Stimulated activated CD4-positive, alpha-beta T cell treated with anti-CD3 and anti-CD28 coated beads, Interleukin-1b, Interleukin-23, amount 100 ng/mL, for 24 hours (primary cell): ENCODE data around the gene TRAPPC5.
"Not testable (repeated sequence)": the region's sequence is repeated elsewhere in the genome, so short reads cannot be mapped to it uniquely, and the experiment has no call there.

Experiments used
- DNase-seq, 4 experiments: peaks; one replicate each; pipeline ENCODE4 v3.0.0-alpha.2; 2020; ENCODE audit warnings: low read depth in 4 of 4, low spot score in 1 of 4

TRAPPC5 gene

DNA sequence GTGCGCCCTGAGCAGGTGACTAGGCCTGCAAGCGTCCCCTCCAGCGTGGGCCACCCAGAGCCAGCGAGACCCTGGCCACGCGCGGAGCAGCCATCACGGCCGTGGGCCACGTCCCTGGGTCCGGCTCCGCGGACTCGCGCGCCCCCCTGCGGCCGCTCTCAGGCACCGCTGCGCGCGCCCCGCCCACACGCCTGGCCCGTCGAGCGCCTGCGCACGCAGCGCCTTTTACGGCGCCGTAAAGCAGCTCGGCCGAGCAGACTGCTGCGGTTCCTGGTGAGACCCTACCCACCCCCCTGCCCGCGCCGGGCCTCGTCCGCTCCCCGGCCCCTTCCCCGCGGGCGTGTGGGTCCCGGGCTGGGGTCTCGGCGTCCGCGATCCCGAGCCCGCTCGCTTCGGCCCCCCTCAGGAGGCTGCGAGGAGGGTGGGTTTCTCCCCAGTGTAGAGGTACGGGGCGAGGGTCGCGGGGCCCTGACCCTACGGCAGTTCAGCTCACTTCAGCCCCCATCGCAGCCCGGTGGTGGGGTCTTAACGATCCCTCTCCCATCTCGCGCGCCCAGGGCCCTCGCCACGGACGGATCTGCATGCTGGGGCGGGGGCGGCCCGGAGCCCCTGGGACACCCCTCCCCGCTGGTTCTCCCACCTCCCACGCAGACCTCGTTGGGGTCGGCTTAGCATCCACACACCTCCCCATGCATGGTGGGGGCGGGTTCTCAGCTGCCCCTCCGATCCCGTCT, at the start of gene TRAPPC5:
TSS of gene TRAPPC5 (plus strand) at position 228 of the 734 bp plus-strand sequence. CDS start 1,421 bp downstream, outside the sequence.
- peak; percentile 65 to 78 (median 73) for DNase-seq

GRCh38 chr19:7631577-7631976, 49.1 kb upstream of the TRAPPC5 start:
- DNase-seq: no peak

GRCh38 chr19:7632340-7633203, 48.1 kb upstream of the TRAPPC5 start:
- no peak for DNase-seq

DNA sequence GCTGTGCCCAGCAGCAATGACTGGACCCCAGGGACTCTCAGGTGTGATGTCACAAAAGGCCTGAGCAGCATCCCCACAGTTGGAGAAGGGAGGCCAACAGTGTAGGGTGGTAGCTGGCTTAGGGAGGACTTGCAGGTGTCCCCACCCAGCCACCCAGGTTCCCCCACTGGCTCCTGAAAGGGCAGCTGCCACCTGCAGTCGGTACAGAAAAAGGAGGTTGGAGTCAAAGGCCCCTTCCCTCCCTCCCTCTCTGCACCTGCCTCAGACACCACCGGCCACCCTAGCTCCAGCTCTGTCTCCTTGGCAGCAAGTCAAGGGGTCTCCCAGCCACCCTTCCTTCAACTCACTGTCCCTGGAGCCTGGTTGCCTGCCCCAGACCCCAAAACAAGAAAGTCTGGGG, 46.9 kb upstream of the TRAPPC5 start, which contains the start of gene PCP2:
TSS of gene PCP2 (minus strand) at position 22 of the 400 bp plus-strand sequence. CDS start 262 bp downstream, outside the sequence.
- DNase-seq: no peak

DNA sequence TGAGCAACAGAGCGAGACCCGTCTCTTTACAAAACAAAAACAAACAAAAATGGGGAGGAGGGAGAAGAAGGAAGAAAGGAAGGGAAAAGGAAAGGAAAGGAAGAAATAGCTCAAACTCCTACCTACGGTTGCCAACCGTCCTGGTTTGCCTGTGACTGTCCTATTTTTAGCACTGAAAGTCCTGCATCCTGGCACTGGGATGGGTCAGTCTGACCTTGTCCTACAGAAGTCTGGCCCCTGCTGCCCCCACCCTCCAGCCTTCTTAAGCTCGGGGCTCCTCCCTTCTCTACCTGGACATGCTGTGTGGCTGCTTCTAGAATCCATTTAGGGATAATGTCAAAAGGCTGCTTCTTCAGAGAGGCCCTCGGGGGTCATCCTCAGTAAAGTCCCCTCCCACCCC, 45.0 kb upstream of the TRAPPC5 start:
- DNase-seq: no peak

GRCh38 chr19:7636317-7636690, 44.3 kb upstream of the TRAPPC5 start:
- DNase-seq: no peak

DNA sequence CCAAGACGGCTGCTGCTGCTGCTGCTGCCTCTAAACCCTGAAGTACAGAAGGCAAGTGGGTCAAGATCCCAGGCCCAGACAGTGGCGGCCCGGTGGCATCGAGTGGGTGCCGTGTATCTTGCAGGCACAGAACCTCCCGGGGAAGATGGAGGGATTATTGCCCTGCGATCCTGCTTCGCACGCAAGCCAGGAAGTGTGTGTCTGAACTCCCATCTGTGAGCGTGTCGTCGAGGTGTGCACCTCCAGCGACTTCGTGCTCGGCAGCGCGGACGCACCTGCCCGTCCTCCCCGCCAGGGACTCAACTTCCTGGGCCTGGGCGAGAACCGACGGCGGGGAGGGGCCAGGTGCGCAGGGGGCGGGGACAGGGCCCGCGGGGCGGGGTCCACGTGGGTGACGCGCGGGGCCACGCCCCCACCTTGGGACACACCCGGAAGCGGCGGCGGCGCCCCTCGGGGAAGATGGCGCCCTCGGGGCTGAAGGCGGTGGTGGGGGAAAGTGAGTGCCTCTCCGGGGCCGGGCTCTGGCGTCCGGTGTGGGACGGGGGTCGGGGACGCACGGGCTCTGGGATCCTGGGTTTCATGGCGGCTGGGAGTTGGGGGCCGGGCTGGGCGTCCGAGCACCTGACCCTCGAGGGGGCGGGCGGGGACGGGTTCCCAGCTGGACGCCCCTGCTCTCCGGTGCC, 43.8 kb upstream of the TRAPPC5 start, which contains the start of gene STXBP2:
TSS of gene STXBP2 (plus strand) at position 420 of the 683 bp plus-strand sequence. CDS start at position 460, 40 bp downstream.
- peak; percentile 77 to 94 (median 85) for DNase-seq

- no peak for DNase-seq
Measured at GRCh38 chr19:7637374-7638256, 43.0 kb upstream of the TRAPPC5 start.

DNA sequence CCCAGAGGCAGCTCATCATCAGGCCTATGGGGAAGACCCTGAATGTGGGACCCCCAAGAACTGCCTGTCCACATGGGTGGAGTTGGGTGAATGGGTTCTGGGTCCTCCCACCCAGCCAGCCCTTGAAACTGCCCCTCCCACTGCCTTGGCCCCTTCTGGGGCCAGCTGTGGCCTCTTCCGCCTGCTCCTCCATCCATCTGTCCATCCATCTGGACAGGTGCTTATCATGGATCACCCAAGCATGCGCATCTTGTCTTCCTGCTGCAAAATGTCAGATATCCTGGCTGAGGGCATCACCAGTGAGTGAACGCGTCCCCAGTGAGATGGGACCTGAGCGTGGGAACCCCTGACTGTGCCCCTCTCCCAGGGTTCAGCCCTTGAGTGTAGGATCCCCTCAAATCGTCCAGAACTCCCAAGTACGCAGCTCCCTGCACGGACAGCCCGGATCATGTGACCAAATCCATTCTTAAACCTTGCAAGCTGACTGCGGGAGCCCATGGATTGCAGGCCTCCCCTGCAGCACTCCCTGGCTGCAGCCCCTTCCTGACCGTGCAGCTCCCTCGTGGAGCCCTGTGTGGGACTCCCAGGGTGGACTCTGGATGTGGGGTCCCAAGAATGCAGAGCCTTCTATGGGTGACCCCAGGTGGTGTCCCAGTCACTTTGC, 41.7 kb upstream of the TRAPPC5 start:
- DNase-seq: no peak

DNA sequence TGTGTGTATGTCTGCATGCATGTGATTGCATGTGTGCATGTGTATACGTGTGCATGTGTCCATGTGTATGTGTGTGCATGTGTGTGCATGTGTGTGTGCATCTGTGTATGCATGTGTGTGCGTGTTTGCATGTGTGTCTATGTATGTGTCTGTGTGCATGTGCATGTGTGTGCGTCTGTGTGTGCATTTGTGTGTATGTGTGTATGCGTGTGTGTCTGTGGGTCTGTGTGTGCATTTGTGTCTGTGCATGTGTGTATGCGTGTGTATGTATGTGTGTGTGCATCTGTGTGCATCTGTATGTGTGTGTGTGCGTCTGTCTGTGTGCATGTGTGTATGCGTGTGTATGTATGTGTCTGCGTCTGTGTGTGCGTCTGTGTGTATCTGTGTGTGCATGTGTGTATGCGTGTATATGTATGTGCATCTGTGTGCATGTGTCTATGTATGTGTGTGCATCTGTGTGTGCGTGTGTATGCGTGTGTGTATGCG, 40.7 kb upstream of the TRAPPC5 start:
- DNase-seq: no peak

DNA sequence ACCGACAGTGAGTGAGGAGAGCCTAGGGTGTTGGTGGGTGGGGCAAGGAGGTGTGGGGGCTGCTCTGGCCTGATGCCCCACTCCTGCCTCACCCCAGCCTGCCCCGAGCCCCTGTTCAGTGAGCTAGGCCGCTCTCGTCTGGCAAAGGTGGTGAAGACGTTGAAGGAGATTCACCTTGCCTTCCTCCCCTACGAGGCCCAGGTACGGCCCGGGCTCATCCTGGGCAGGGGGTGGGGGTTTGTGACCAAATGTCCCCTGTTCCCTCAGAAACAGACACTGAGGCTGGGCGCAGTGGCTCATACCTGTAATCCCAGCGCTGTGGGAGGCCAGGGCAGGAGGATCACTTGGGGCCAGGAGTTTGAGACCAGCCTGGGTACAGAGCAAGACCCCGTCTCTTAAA, 39.8 kb upstream of the TRAPPC5 start:
- DNase-seq: no peak

DNA sequence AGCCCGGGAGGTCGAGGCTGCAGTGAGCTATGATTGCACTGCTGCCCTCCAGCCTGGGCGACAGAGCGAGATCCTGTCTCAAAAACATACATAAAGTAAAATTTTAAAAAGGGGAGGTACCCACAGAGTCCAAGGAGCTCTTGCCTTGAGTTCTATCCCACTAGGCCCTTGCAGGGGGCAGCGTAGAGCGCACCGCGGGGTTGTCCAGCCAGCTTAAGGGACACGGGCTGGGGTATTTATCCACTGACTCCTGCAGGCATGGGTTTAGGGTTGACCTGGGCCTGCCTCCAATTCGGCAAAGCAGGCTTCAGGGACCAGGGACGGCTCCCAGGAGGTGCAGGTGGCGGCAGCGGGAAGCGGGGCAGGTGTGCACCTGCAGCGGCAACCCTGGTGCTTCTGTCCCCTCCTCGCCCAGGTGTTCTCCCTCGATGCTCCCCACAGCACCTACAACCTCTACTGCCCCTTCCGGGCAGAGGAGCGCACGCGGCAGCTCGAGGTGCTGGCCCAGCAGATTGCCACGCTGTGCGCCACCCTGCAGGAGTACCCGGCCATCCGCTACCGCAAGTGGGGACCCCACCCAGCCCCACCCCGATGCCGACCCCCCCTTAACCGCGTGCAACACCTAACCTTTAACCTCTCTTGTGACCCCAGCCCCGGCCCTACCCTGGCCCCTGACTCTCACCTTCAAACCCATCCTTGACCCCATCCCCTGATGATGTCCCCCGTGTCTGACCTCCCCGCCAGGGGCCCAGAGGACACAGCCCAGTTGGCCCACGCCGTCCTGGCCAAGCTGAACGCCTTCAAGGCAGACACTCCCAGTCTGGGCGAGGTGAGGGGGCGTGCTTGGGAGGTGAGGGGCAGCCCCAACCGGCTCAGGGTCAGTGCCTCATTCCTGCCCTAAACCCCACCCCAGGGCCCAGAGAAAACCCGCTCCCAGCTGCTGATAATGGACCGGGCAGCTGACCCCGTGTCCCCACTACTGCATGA, 39.0 kb upstream of the TRAPPC5 start:
- DNase-seq: no peak

DNA sequence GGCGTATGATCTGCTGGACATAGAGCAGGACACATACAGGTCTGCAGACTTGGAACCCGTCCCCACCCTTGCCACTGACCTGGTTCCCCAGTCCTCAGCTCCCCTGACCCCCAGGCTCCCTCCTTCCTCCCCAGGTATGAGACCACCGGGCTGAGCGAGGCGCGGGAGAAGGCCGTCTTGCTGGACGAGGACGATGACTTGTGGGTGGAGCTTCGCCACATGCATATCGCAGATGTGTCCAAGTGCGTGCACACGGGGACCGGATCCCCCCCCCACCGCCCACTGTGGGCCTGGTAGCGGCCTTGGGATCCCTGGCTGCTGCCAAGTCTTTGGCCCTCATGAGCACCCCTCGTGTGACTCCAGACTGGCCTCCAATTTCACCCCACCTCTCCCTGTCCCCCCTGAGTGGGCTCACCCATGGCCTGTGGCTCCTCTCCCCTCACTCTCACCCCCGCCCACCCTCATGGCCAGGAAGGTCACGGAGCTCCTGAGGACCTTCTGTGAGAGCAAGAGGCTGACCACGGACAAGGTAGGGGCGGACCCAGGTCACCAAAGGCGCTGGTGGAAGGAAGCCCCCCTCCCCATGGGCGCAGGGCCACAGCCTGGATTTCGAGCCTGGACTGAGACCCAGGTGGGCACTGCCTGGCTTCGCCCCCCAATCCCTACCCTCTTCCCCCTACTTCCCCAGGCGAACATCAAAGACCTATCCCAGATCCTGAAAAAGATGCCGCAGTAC, 38.2 kb upstream of the TRAPPC5 start:
- no peak for DNase-seq

- no peak for DNase-seq
Measured at GRCh38 chr19:7643031-7643415, 37.6 kb upstream of the TRAPPC5 start.

GRCh38 chr19:7643629-7644549, 36.7 kb upstream of the TRAPPC5 start:
- not testable (repeated sequence) for DNase-seq

GRCh38 chr19:7644550-7644877, 36.1 kb upstream of the TRAPPC5 start:
- DNase-seq: no peak

GRCh38 chr19:7645163-7645562, 35.5 kb upstream of the TRAPPC5 start:
- no peak for DNase-seq
